ENCODE data around the gene ALG2.
A peak's percentile ranks its signal among the peaks of the same experiment; 100 is the strongest.

Gene ALG2

DNA sequence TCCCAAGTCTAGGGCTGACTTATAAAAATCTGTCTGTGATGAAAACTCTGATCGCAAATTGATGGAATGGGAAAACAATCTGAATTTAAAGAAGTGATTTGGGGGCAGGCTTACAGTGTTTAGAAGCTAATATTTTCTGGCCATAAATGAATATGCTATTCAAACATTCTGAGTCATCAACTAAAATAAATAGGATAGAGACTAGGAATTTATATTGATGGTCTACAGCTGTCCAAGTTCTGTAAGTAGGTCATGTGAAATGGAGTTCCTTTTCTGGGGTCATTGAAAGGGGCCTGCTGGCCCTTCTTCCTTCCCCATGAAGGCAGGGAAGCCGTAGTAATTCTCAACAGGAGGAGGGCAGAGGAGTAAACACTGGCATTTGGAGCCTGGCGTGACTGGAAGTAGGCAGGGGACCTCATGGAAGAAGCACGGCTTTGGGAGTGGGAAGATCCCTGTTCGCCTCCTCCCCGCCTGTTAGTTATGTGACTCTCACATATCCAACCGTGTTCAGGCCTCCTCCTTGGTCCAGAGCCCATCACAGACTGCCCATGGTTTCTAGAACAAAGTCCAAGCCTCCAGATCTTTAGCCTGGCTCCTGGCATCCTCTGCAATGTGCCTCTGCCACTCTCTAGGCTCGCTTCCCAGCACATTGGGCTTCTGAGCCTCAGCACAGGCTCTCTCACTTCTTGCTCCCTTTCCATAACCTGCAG lies 31.7 kb downstream of the ALG2 start:
- DNase-seq, result peak; percentile 51

DNA sequence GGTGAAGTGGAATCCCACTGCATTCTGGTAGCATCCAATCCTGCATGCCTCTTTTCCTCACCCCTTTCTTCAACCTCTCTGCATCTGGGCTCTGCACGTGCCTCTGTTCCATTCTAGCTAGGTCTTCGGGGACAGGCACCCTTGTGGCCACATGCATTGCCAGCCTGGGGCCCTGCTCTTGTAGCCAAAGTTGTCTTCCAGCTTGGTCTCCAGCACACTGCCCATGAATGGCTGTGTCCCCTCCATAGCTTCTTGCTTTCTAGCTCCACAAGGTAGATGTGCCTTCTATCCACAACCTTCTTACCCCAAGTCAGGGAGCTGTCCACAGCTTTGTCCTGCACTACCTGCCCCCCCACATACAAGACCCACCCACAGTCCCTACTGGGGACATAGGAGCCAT lies 32.6 kb downstream of the ALG2 start:
- no peak for DNase-seq

DNA sequence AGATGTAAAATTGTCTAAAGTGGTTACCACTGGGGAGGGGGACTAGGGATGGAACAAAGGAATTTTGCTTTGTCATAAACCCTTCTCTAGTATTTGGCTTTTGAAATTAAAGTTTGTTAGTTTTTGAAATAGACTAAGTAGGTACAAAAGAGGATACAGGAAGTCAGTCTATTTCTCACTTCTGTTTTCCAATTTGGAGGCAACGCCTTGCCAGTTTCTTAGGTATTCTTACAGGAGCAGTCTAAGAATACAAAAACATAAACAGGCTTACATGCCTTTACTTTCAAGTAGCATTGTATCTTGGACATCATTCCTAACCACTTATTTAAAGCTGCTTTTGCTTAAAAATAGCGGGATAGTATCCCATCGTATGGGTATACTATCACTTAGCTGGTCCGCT lies 34.4 kb downstream of the ALG2 start:
- no peak for DNase-seq

DNA sequence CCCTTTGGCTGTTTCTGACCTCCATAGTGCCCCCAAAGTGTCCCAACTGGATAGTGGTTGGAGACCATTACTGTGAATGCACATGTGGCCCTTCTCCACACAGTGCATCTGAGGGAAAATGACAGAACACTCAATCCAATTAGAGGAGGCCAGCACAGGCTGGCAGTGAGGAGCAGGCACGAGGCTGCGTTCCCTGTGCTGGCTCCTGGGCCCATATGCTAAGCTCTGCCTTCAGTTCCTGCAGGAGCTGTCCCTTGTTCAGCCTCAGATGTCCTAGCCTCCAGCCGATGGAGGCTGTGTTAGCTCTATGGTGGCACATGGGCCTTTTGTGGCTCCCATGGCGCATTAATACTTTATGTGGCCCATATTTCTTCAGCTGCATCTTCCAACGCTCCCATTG lies 35.8 kb downstream of the ALG2 start:
- no peak for DNase-seq

DNA sequence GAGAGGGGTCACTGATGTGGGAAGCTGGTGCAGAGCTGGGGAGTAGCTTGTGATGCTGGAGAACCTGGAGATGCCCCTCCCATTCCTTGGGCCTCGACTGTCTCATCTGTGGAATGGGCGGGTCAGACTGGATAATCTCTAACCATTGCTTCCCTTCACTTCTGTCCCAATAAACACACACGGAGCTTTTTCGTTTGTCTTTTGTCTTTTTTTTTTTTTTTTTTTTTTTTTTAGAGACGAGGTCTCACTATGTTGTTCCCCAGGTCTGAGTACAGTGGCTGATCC lies 36.5 kb downstream of the ALG2 start:
- no peak for DNase-seq

DNA sequence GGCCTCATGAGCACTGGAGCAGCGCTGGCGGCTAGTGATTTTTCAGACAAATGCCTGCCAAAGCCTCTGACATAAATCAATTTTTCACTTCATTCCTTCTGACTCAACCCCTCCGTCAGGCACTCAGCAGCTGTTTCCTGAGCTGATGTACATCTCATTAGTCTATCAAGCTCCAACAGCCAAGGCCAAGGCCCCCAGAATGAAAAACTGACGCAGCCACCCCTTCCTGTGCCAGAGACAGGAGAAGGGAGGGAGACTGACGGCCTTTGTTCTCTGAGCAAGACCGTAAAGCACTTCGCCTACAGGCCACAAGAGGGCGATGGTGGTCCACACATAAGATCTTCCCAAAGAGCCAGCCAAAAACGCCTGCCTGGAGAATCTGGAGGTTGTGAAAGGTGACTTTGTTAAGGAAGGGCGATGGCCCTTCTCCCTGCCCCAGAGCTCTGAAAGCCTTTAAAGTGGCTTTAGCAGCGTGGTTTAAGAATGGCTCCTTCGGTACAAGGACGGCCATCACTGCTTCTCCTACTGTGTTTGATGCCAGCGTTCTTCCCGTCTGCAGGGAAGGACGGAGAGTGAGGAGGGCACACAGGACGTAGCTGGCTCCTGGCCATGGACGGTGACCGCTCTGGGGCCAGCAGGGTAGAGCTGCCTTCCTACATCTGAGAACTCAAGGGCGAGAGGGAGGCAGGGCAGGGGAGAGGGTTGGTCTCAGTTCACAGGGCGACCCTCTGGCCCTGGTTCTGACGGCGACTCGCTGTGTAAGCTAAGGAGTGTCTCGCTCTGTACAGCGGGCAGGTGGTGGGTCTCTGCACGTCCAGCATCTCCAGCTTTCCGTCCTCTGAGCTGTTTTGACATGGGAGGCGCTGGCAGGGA lies 37.0 kb downstream of the ALG2 start:
- peak; percentile 96 for DNase-seq

DNA sequence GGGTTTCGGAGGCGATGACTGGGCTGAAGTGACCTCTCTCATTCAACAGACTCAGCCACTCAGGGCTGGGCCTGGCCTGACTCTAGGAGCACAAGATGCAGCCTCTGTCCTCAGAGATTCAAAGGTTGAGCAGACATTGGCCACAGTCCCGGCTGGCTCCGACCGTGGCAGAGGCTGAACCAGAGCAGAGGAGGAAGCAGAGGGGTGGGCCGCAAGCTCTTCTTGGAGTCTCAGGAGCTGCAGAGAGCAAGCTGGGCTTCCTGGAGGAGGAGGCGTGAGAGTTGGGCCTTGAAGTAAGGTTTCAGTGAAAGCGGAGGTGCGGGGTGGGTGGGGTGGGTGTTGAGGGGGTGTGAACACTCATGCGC lies 37.6 kb downstream of the ALG2 start:
- DNase-seq, result no peak

DNA sequence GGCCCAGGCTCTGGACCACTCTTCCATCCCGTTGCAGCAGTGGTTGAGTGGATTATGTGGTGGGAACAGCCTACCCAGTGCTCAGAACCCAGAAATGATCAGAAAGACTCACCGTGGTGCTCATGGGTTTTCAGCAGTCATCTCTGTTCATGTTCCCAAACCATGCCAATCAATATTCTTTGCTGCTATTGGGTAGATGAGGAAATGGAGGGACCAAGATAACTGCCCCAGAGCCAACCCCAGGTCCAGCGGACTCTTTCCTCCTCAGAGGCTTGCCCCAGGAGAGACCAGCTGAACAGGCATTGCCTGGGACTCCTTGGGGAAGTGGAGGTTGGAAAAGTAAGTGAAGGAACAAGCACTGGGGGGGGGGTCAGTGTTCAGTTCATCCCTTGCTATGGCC lies 38.1 kb downstream of the ALG2 start:
- DNase-seq, result no peak

DNA sequence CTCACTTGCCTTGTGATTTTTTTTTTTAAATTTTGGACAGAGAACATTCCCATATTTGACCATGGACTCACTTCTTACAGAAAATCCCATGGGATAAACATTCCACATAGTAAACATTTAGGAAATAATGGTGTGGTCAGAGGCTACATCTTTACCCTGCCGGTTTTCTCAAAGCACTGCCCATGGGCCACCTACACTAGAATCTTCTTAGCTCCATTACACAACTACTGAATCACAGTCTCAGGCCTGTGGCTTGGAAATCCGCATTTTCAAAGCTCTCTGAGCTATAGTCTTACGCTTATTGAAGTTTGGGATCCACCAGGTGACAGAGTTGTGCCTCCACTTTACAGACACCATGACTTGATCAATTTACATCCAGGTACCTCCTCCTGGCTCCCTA lies 39.4 kb downstream of the ALG2 start:
- no peak for DNase-seq

DNA sequence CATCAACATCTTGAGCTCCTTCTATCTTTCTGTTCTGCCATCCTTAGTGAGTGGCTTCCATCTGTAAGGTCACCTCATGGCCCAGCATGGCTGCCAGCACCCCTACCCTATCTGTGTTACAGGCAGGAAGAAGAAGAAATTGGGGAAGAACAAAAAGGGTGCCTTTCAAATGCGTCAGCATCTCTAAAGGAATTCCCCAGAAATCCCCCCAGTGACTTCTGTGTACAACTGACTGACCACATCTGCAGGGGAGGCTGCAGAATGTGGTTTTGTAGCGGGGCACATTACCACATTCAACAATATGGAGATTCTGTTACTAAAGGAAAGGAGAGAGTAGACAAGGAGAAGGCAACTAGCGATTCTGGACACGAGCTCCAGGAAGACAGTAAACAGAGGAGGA lies 40.1 kb downstream of the ALG2 start:
- no peak for DNase-seq

DNA sequence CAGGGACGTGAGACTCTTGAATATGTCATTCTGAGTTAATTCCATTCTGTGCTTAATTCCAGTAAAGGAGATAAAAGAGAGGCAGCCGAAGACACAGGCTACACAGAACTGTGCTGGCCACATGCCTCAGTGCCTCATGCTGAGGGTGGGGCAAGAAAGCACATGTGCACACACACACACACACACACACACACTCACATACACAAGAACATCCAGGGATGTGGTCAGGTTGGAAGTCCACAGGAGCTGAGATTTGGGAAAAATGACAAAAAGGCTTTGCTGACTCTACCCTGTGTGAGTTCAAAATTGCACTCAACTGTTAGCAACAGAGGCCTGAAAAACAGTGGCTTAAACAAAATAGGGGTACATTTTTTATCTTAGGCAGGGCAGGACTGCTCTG lies 40.5 kb downstream of the ALG2 start:
- DNase-seq, result no peak

DNA sequence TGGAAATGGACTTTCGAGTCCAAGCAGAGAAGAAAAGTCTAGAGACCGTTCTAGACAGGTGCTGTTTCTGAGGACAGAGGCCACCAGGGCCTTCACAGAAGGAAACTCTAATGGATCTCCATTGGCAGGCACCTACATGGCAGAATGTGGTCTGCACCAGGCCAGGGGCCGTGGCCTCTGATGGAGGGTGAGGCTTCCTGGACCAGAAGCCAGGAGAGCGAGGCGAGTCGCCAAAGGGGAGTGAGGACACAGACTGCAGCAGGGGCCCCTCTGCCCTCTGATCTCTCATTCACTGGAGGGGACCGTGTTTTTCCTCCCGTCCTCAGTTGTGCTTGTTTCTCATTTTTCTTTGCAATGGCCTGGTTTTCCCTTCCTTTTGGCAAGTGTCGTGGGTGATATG lies 41.1 kb downstream of the ALG2 start:
- DNase-seq, result no peak

DNA sequence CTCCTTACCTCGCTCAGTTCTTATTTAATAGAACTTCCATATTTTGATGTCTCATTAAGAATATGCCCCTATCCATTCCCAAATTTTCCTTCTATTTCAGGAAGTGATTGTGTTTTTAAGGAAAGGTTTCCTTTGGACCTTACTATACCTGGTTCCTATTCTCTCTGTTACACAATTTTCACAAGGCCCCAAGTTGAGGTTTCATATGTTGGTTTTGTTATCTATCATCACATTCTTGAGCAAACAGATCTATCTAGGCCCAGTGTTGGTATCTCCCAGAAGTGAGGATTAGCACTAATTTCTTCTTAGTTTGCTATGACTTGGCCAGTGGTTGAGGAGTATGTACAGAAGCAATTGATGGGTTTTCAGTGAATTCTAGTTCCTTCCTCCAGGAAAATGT lies 41.5 kb downstream of the ALG2 start:
- no peak for DNase-seq

DNA sequence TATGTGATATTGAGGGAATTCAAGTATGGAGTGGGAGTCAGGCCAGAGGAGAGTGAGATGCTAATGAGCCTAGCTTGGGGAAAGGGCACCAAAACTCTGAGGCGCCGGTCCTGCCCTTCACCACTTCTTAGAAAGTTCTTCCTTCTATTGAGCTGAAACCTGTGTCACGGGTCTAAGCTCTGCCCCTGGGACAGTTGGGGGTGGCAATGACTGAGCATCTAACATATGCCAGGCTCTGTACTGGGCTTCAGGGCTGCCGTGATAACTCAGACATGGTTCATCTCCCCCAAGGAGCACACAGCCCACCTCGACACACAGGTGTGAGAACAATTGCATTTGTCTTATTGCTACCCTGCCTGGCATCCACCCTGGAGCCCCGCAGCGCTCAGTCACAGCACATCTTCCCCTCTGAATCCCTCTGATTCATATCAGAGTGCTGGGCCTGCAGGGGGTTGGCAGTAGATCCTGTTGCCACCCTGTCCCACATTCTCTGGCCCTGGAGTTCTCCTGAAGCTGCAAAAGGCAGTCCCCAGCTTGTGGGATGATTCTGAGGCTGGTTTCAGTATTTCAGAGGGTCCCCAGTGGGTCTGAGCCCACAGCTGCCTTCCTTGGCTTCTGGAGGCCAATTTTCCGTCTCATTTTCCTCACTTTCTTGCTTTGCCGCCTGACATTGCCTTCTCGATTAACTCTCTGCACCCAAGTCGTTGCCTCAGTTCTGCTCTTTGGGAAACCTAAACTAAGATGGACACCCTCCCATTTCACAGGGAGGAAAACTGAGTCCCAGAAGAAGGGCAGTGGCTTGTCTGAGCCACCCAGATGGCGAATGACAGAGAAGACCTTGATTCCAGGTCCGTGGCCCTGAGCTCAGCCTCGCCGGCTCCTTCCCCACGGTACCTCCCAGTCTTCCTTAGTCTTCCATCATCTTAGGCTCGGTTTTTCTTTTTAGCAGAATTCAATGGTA lies 42.5 kb downstream of the ALG2 start:
- DNase-seq, result peak; percentile 11

DNA sequence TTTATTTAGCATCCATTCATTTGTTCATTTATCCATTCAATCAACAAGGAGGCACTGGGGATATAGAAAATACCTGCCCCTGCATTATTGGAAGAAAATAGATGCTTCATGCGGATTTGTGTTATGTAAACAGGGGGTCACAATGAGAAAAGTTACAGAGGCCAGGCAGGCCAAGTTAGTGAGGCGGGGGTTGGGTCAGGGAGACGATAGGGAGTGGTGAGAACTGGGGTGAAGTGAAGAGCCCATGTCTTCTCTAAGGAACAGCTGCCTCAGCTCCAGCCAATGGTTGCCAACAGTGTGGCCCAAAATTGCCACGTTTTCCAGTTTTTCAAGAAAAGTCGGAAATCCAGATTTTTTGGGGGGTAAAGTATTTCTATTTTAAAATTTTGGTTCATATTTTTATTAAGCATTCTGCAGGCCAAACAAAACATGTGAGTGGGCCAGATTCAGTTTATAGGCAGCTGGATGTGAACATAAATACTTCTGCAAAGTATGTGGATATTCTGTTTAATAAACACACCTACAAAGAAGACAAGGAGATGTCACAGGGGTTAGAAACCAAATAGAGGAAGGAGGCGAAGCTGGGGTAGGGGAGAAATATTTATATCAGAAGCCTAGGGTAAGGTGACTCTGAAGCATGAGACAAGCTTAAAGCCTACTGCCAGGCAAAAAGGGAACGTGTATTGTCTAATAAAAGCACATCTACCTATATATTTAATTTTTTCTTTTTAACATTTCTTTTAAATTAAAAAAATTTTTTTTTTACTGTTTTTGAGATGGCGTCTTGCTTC lies 44.0 kb downstream of the ALG2 start:
- DNase-seq, result no peak

DNA sequence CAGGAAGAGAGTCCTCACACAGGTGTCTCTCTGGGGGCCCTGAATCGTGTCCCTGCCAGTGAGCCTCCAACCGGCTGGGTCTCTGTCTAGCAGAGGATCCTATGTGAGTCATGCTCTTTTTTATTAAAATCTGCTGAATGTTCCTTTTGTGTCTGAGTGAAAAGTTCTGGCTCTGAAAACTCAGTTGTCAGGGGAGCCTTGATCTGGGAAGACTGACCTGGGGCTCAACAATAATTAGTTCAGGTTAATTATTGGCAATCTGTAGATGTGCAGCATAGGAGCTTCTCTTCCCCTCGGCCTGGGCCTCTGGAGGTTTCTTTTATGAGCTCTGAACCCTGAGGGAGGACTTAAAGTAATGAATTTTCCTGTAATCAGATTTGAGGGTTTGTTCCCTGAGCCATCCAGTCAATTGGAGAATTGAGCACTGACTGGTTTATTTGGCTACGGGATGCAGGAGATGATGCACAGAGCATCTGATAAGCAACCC lies 45.2 kb downstream of the ALG2 start:
- peak; percentile 60 for DNase-seq

DNA sequence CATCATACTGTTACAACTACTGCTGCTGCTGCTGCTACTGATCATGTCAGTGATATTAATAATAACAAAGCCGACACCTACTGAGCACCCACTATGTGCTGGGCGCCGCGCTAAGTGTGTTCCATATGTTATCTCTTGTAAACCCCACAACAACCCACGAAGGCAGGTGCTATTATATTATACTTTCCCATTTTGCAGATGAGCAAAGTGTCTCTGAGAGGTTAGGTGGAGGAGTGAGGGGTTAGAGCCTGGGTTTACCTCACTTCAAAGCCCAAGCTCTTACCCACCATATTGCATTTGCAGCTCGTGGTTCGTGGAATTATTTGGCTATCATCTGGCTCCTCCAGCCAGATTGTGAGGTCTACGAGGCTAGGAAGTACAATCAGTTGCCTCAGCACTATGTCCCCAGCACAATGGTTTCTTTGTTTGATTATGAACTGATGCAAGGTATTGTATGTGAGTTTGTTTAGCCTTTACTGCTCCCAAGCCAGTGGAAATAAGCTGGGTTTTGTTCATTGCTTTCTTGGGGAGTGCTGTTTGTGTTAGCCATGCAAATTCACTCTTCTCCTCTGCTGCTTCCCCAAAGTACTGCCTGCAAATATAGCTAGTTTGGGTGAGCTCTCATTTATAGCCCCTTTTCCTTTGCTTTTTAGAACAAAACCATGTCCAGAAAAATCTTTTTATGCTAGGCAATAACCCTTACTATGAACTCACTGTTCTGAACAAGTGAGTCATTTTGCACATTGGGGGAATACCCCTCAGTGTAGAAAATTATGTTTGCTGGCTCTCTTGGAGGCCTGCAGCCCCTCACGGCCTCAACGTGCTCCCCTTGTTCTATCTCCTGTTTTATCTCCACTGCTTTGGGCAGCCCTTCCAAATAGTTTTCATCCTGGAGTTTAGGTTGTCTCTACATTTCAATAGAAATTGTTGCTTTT lies 47.9 kb downstream of the ALG2 start:
- peak; percentile 82 for DNase-seq

DNA sequence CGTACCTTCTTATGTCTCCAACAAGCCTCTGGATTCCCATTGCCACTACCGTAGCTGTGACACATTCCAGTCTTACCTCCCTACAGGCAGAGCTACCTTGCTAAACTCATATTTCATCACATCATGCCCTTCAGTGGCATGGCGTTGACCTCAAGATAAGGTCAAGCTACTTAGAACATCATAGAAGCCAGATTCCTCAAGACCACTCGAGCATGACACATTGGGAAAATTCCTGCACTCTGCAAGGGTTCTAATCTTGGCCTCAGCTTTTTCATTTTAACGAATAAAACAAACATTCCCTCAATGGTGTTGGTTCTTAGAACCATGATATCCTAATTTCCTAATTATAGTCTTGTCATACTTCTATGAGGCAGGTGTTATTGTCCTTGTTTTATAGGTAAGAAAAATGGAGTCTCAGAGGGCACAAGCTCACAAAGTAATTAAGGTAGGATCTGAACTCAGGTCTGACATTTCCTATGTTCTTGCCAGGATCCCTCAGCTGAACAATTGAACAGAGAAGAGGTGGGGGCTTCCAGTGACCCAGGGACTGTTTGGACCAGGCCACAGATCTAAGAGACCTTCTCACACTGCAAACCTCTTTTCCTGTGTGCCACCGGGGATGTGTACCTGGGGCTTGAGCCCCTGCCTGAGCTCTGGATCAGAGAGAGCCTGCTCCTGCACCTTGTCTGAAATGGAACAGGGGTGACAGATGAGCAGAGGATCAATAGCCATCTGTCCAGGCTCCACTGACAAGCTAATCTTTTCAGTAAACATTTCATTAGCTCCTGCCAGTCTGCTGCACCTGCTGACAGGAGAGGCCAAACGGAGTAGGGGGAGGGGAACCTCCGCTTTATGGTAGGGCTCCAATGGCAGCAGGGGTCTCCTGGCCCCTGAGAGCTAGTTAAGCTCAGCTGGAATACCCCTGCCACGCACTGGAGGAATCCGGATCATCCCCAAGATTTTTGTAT lies 49.3 kb downstream of the ALG2 start:
- DNase-seq, result peak; percentile 96

DNA sequence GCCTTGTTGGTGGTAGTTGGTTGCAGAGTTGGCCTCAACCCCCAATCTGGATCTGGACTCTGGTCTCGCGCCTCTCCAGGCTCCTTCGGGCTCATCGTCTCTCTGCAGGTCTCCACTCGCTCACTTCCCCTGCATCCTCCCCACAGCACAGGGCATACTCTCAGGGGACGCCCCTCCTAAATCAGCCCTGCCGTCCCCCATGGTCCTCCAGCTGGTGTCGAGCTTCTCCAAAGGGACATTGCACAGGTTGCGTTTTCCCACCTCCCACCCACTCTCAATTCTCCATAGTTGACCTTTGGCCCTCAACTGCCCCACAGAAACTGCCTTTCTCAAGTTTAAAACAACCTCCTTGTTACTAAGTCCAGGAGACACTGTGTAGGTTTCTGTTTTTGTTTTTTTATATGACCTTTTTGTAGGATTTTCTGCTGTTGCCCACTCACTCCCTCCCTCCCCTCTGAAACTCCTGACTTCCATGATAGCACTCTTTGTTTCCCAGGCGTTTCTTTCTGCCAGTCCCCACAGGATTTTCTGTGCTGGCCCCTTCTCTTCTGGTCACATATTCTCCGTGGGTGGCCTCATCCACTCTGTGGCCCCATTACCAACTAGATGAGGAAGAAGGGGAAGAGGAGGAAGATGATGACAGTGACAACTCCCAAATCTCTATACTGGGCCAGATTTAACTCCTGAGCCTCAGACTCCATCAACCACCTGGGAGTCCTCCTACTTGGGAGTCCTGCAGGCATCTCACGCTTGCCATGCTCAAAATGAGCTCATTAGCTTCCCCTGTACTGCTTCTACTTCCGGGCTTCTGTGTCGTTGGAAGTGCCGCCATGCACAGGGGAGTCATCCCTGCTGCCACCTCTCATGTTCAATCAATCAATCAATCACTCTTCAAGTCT lies 50.3 kb downstream of the ALG2 start:
- peak; percentile 70 for DNase-seq
